A673 (cell line): ENCODE results near the gene KRT33B.

ENCODE experiments used
- EZH2 ChIP-seq: fragments of 200-600 bp; sonication (generic); IDR thresholded peaks from 2 replicates; pipeline ENCODE4 v1.6.1; 2017; ENCODE audit warnings: borderline replicate concordance, low read depth, mild to moderate bottlenecking, mixed read lengths, antibody characterized with exemption, low read length; ENCODE audit not compliant: poor library complexity, severe bottlenecking
- TF ChIP-seq, protein P1 (sequence below): fragments of 300-800, 200-600 bp; sonication (generic); conservative IDR thresholded peaks from 2 replicates; pipeline ENCODE4 v1.5.1; 2017; ENCODE audit warnings: low read depth, mild to moderate bottlenecking, antibody characterized with exemption, low read length, moderate library complexity, mixed read lengths

DNA sequence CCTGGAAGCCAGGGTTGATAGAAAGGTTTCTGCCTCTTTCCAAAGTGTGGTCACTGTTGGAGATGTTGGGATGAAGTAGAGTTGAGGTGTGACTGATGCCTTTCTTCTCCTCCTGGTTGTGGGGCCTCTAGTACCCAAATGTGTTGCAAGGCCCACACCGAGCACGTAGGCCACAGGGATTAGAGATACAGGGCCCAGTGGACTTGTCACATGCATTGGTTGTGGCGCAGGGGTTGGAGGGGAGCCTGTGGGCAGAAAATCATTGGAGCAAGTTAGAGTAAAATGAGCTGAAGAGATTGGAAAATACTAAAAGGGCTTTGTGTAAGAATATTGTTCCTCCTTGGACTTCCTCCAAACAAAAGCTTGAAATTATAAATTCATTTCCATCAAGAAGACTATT is 23.6 kb downstream of the KRT33B start:
- TF ChIP-seq, protein P1, sequence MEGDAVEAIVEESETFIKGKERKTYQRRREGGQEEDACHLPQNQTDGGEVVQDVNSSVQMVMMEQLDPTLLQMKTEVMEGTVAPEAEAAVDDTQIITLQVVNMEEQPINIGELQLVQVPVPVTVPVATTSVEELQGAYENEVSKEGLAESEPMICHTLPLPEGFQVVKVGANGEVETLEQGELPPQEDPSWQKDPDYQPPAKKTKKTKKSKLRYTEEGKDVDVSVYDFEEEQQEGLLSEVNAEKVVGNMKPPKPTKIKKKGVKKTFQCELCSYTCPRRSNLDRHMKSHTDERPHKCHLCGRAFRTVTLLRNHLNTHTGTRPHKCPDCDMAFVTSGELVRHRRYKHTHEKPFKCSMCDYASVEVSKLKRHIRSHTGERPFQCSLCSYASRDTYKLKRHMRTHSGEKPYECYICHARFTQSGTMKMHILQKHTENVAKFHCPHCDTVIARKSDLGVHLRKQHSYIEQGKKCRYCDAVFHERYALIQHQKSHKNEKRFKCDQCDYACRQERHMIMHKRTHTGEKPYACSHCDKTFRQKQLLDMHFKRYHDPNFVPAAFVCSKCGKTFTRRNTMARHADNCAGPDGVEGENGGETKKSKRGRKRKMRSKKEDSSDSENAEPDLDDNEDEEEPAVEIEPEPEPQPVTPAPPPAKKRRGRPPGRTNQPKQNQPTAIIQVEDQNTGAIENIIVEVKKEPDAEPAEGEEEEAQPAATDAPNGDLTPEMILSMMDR, result no peak
- no peak for TF ChIP-seq EZH2
